SU-DHL-6 (cell line): Measurements from ENCODE around the gene FBXL15.

ENCODE experiments used
- EZH2phosphoT487 ChIP-seq: fragments of 200-600 bp; sonication (generic), shearing (Covaris generic); conservative IDR thresholded peaks from 2 replicates; pipeline ENCODE4 v1.6.1; 2018; ENCODE audit warnings: mild to moderate bottlenecking, antibody characterized with exemption, low read length, moderate library complexity, mixed read lengths
- TF ChIP-seq, protein P1 (sequence below): fragments of 200-600 bp; sonication (generic); IDR thresholded peaks from one replicate; pipeline ENCODE4 v1.5.1; 2017; ENCODE audit warnings: antibody characterized with exemption, mild to moderate bottlenecking, low read length, moderate library complexity; ENCODE audit not compliant: insufficient read depth, poor library complexity, severe bottlenecking

- TF ChIP-seq, protein P1, sequence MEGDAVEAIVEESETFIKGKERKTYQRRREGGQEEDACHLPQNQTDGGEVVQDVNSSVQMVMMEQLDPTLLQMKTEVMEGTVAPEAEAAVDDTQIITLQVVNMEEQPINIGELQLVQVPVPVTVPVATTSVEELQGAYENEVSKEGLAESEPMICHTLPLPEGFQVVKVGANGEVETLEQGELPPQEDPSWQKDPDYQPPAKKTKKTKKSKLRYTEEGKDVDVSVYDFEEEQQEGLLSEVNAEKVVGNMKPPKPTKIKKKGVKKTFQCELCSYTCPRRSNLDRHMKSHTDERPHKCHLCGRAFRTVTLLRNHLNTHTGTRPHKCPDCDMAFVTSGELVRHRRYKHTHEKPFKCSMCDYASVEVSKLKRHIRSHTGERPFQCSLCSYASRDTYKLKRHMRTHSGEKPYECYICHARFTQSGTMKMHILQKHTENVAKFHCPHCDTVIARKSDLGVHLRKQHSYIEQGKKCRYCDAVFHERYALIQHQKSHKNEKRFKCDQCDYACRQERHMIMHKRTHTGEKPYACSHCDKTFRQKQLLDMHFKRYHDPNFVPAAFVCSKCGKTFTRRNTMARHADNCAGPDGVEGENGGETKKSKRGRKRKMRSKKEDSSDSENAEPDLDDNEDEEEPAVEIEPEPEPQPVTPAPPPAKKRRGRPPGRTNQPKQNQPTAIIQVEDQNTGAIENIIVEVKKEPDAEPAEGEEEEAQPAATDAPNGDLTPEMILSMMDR, result no peak
- no peak for TF ChIP-seq EZH2phosphoT487
These were observed 24.2 kb downstream of the FBXL15 start for GRCh38 chr10:102444851-102445250.
